ENCODE results near the gene CNN1.

CNN1 gene

DNA sequence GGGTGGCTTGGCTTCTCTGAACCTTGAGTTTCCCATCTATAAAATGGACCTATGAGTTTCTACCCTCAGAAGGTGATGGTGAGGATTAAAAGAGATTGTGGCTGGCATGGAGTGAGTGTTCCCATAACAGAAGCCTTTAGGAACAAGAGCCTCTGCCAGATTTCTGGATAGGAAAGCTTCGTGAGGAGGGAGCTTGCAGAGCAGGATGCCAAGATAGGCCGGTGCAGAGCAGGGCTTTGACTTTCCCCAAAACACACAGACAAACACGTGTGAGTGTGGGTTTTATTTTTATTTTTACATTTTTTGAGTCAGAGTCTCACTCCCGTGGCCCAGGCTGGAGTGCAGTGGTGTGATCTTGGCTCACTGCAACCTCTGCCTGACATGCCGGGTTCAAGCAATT is 3.7 kb upstream of the CNN1 start:
- ChIA-PET POLR2A (no interaction called here), CTCF (no interaction called here)
- no peak for TF ChIP-seq SUZ12 (IDR thresholded peaks at IDR 0.05)
- no peak for TF ChIP-seq ZNF384 (IDR thresholded peaks at IDR 0.05)
- no peak for TF ChIP-seq FOXM1 (IDR thresholded peaks at IDR 0.05; ENCODE audit: borderline replicate concordance)
- no peak for TF ChIP-seq L3MBTL2 (conservative IDR thresholded peaks at IDR 0.05)
- TF ChIP-seq TARDBP (IDR thresholded peaks at IDR 0.05): no peak
- DNase-seq (ENCODE audit: extremely low spot score): no peak

DNA sequence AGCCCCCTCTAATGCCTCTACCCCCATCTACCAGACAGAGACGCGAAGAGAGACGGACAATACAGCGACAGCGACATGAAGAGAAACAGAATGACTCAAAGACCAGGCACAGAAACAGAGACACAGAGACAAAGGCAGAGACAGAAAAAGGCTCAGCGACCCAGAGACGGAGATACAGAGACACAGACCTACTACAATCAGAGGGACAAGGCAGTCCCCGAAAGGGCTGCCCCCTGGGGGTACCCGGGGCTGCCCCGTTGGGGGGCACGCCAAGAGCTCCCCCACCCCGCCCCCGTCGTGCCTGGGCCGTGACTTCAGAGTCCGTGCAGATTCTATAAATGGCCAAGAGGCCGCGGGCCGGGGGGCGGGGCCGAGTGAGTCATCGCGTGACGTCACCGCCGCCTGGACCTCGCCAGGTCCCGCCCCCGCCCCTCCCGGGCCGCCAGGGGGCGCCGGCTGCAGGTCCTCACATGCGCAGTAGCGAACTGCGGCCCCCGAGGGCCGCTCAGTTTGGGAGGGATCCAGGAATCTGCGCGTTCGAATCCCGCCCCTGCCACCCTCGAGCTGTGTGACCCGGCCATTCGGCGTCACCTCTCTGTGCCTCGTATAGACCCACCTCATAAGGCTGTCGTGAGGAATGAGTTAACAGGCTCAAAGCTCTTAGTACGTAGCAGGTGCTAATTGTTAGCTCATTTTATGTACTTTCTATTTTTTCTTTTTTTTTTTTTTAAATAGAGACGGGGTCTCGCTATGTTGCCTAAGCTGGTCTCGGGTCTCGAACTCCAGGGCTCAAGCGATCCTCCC is 2.7 kb upstream of the CNN1 start:
- TF ChIP-seq SP1 (IDR thresholded peaks at IDR 0.05) (no peak), ARNT (IDR thresholded peaks at IDR 0.05) (no peak), FOXK2 (IDR thresholded peaks at IDR 0.05) (no peak), NFRKB (IDR thresholded peaks at IDR 0.05) (no peak), HDGF (IDR thresholded peaks at IDR 0.05; ENCODE audit: borderline replicate concordance) (no peak), SUZ12 (IDR thresholded peaks at IDR 0.05) (no peak), CTBP1 (IDR thresholded peaks at IDR 0.05; ENCODE audit: borderline replicate concordance) (no peak), ZNF384 (IDR thresholded peaks at IDR 0.05) (no peak), BHLHE40 (IDR thresholded peaks at IDR 0.05; ENCODE audit: borderline replicate concordance) (no peak), LEF1 (IDR thresholded peaks at IDR 0.05; ENCODE audit: borderline replicate concordance) (no peak), ELF4 (IDR thresholded peaks at IDR 0.05) (no peak), FOXA1 (IDR thresholded peaks at IDR 0.05) (no peak), L3MBTL2 (conservative IDR thresholded peaks at IDR 0.05) (no peak), TARDBP (IDR thresholded peaks at IDR 0.05) (no peak)
- TF ChIP-seq, protein P1, sequence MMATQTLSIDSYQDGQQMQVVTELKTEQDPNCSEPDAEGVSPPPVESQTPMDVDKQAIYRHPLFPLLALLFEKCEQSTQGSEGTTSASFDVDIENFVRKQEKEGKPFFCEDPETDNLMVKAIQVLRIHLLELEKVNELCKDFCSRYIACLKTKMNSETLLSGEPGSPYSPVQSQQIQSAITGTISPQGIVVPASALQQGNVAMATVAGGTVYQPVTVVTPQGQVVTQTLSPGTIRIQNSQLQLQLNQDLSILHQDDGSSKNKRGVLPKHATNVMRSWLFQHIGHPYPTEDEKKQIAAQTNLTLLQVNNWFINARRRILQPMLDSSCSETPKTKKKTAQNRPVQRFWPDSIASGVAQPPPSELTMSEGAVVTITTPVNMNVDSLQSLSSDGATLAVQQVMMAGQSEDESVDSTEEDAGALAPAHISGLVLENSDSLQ (IDR thresholded peaks at IDR 0.05): no peak
- ChIA-PET CTCF (interaction anchor here (0.6 to 1.6 kb wide), 4 partner anchors 10 to 188 kb away, joined by 3 to 6 read pairs (median 4); no protein-coding TSS in a partner anchor), POLR2A (interaction anchor here (1.1 to 1.2 kb wide), 2 partner anchors 9 to 23 kb away, joined by 4 read pairs; partner anchors contain the start of gene ELOF1)
- peak; percentile 96 for DNase-seq (ENCODE audit: extremely low spot score)

DNA sequence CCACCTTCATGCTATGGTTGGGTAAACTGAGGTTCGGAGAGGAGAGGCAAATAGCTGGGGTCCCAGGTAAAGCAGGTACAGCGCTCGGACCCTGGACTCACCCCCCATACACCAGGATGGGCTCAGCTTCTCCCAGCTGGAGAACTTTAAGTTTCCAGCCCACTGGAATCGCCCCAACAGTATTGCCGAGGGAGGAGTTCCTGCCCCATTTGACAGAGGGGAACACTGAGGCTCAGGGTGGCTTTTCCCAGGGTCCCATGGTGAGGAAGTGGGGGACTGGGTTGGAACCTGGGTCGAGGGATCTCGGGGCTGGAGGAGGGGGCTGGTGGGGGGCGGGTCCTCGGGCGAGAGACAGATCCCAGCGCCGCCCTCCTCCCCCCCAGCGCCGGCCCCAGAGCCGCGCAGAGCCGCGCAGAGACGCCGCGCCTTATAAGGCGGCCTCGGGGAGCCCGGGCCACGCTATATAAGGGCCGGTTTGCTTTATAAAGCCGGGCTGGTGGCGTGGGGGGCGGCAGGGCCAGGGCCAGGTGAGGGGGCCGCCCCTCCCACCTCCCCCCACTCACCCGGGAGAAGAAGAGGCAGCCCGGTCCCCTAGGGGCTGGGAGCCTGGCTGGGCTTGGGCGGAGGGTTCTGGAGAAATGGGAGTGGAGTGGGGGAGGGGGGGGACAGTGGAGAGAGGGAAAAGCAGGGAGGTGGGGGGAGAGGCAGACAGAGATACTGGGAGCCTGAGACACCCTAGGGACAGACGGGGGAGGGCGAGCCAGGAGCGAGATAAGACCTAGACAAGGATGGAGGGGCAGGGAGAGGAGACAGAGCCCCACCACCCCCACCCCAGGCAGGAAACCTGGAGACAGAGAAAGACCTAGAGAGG is 1.1 kb downstream of the CNN1 start:
- ChIA-PET CTCF (no interaction called here), POLR2A (interaction anchor here (1.3 kb wide), 1 partner anchor 19 kb away, joined by 6 read pairs; the partner anchor contains the start of gene ELOF1)
- no peak for TF ChIP-seq ELF4 (IDR thresholded peaks at IDR 0.05)
- TF ChIP-seq LEF1 (IDR thresholded peaks at IDR 0.05; ENCODE audit: borderline replicate concordance): no peak
- TF ChIP-seq BHLHE40 (IDR thresholded peaks at IDR 0.05; ENCODE audit: borderline replicate concordance): no peak
- no peak for TF ChIP-seq FOXM1 (IDR thresholded peaks at IDR 0.05; ENCODE audit: borderline replicate concordance)
- TF ChIP-seq ZNF384 (IDR thresholded peaks at IDR 0.05): no peak
- TF ChIP-seq SUZ12 (IDR thresholded peaks at IDR 0.05): no peak
- TF ChIP-seq TARDBP (IDR thresholded peaks at IDR 0.05): no peak
- TF ChIP-seq ARNT (IDR thresholded peaks at IDR 0.05): no peak
- TF ChIP-seq, protein P1 (IDR thresholded peaks at IDR 0.05): no peak
- no peak for TF ChIP-seq CTBP1 (IDR thresholded peaks at IDR 0.05; ENCODE audit: borderline replicate concordance)
- no peak for TF ChIP-seq FOXA1 (IDR thresholded peaks at IDR 0.05)
- no peak for TF ChIP-seq NFRKB (IDR thresholded peaks at IDR 0.05)
- no peak for TF ChIP-seq SP1 (IDR thresholded peaks at IDR 0.05)
- no peak for TF ChIP-seq L3MBTL2 (conservative IDR thresholded peaks at IDR 0.05)
- TF ChIP-seq HDGF (IDR thresholded peaks at IDR 0.05; ENCODE audit: borderline replicate concordance): no peak
- TF ChIP-seq FOXK2 (IDR thresholded peaks at IDR 0.05): no peak
- DNase-seq (ENCODE audit: extremely low spot score): no peak

DNA sequence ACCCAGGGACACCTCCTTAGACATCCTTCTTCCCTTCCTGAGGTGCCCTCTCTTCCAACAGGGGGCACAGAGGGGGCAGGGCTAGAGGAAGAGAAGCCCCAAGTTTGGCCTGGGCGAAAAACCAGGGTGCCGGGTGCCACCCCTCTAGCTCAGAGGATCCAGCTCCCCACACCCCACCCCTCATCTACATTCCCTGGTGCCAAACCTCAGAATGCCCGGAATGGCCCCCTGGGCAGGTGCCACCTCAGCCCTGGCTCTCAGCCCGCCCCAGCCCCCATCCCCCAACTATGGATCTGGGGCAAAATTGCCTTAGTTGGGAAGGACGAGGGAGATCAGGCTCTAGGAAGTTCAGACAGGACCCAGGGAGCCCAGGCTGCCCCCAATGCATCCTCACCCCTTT is 2.0 kb downstream of the CNN1 start:
- CTCF ChIA-PET: no interaction called here
- DNase-seq (ENCODE audit: extremely low spot score): no peak
- POLR2A ChIA-PET: interaction anchor here (1.3 kb wide), 1 partner anchor 18 kb away, joined by 6 read pairs; the partner anchor contains the start of gene ELOF1
- no peak for TF ChIP-seq ELF4 (IDR thresholded peaks at IDR 0.05)
- TF ChIP-seq FOXM1 (IDR thresholded peaks at IDR 0.05; ENCODE audit: borderline replicate concordance): no peak
- no peak for TF ChIP-seq HDGF (IDR thresholded peaks at IDR 0.05; ENCODE audit: borderline replicate concordance)
- no peak for TF ChIP-seq LEF1 (IDR thresholded peaks at IDR 0.05; ENCODE audit: borderline replicate concordance)
- no peak for TF ChIP-seq L3MBTL2 (conservative IDR thresholded peaks at IDR 0.05)
- no peak for TF ChIP-seq NFRKB (IDR thresholded peaks at IDR 0.05)
- no peak for TF ChIP-seq SUZ12 (IDR thresholded peaks at IDR 0.05)
- no peak for TF ChIP-seq FOXA1 (IDR thresholded peaks at IDR 0.05)

DNA sequence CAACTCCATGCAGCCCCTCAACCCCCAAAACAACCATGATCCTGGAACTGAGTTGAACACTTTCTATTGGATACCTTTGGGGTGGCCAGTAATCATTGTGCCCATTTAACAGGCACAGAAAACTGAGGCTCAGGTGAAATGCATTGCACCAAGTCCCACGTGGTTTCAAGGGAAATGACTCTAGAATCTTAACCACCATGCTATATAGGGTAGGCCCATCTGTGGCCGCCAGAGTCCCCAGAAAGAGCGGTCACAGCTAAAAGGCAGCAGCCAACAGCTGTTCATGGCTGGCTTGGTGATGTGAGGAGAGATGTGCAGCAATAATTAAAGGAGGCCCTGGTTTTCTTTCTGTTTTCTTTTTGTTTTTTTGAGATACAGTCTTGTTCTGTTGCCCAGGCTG is 2.6 kb downstream of the CNN1 start:
- no peak for DNase-seq (ENCODE audit: extremely low spot score)
- TF ChIP-seq ZNF384 (IDR thresholded peaks at IDR 0.05) (no peak), HDGF (IDR thresholded peaks at IDR 0.05; ENCODE audit: borderline replicate concordance) (no peak), FOXA1 (IDR thresholded peaks at IDR 0.05) (no peak), FOXM1 (IDR thresholded peaks at IDR 0.05; ENCODE audit: borderline replicate concordance) (no peak), SUZ12 (IDR thresholded peaks at IDR 0.05) (no peak), LEF1 (IDR thresholded peaks at IDR 0.05; ENCODE audit: borderline replicate concordance) (no peak), FOXK2 (IDR thresholded peaks at IDR 0.05) (no peak), TARDBP (IDR thresholded peaks at IDR 0.05) (no peak), ARNT (IDR thresholded peaks at IDR 0.05) (no peak), L3MBTL2 (conservative IDR thresholded peaks at IDR 0.05) (no peak), CTBP1 (IDR thresholded peaks at IDR 0.05; ENCODE audit: borderline replicate concordance) (no peak), BHLHE40 (IDR thresholded peaks at IDR 0.05; ENCODE audit: borderline replicate concordance) (no peak), NFRKB (IDR thresholded peaks at IDR 0.05) (no peak), ELF4 (IDR thresholded peaks at IDR 0.05) (no peak), SP1 (IDR thresholded peaks at IDR 0.05) (no peak)
- TF ChIP-seq, protein P1 (IDR thresholded peaks at IDR 0.05): no peak
- POLR2A ChIA-PET: interaction anchor here (1.3 kb wide), 1 partner anchor 17 kb away, joined by 6 read pairs; the partner anchor contains the start of gene ELOF1
- CTCF ChIA-PET: no interaction called here

Measured in HEK293T (cell line).